Gastrocnemius medialis (tissue), 4 donors: Measurements from ENCODE around the gene FBN2. TPM values are rescaled to one million over a fixed set of nuclear protein-coding genes. Genes with fewer than 3 reads are reported as not detected.
A peak's percentile ranks its signal among the peaks of the same experiment; 100 is the strongest.
"Not testable (repeated sequence)": the region's sequence is repeated elsewhere in the genome, so short reads cannot be mapped to it uniquely, and the experiment has no call there.

Source experiments
- ATAC-seq, 2 donors: fragments of 150-250 bp; one replicate each; pipeline ENCODE4 v1.9.1; 2016
- DNase-seq, 2 donors: peaks; one replicate each; pipeline ENCODE4 v3.0.0-alpha.2; 2019
- H3K27ac ChIP-seq, 4 donors: fragments of 200-600 bp; sonication (generic); 1 replicate in 1 of 4; 2 replicates in 3 of 4; pipeline ENCODE4 v1.5.1; 2016 to 2018; ENCODE audit warnings: mild to moderate bottlenecking in 2 of 4, moderate library complexity in 1 of 4
- H3K27me3 ChIP-seq, 3 donors: fragments of 200-600 bp; sonication (generic) in 2 of 3; 1 replicate in 1 of 3; 2 replicates in 2 of 3; pipeline versions ENCODE4 v1.5.1 to v1.6.0; 2016 to 2019; ENCODE audit warnings: mild to moderate bottlenecking in 1 of 3, moderate library complexity in 1 of 3
- H3K36me3 ChIP-seq, 2 donors: fragments of 200-600 bp; sonication (generic) in 1 of 2; one replicate each; pipeline ENCODE4 v1.5.1; 2017 to 2018
- H3K4me1 ChIP-seq, 2 donors: fragments of 200-600 bp; sonication (generic) in 1 of 2; one replicate each; pipeline ENCODE4 v1.5.1; 2016 to 2017; ENCODE audit warnings: mild to moderate bottlenecking in 2 of 2
- H3K4me3 ChIP-seq, 4 donors: fragments of 200-600 bp; sonication (generic) in 3 of 4; 1 replicate in 1 of 4; 2 replicates in 3 of 4; pipeline ENCODE4 v1.5.1; 2016 to 2019; ENCODE audit warnings: mild to moderate bottlenecking in 2 of 4
- H3K9me3 ChIP-seq, 3 donors: fragments of 200-600 bp; sonication (generic) in 2 of 3; 1 replicate in 1 of 3; 2 replicates in 2 of 3; pipeline ENCODE4 v1.5.1; 2016 to 2019
- POLR2A ChIP-seq, 2 donors: fragments of 450-650 bp; IDR thresholded peaks; one replicate each; pipeline ENCODE4 v1.6.1; 2017; ENCODE audit warnings: antibody characterized with exemption in 2 of 2, mild to moderate bottlenecking in 2 of 2, moderate library complexity in 2 of 2
- in situ Hi-C, 4 donors: fragments of 200-750 bp; cut with MboI; loops; one replicate each; pipeline versions ENCODE4 v1.15.0 to v1.8.0; 2017; ENCODE audit warnings: low sequenced_read_pairs in 4 of 4
- intact Hi-C: fragments of 100-400 bp; cut with DNase I; formaldehyde crosslinking; loops from one replicate; pipeline ENCODE4 v1.15.1; 2023; ENCODE audit warnings: low total_unique reads
- total RNA-seq, 4 donors: library from RNA; depleted of rRNA; stranded (reverse); fragments of >200 nt; gene quantifications; one replicate each; pipeline versions ENCODE4 v1.1.0 to v1.2.3, GENCODE V29; 2016
- TF ChIP-seq, protein P1 (sequence below), 5 experiments: fragments of 450-650 bp in 3 of 5; fragments of 200-600 bp in 2 of 5; sonication (generic) in 2 of 5; IDR thresholded peaks in 4 of 5; conservative IDR thresholded peaks in 1 of 5; 1 replicate in 4 of 5; 2 replicates in 1 of 5; pipeline ENCODE4 v1.5.1; 2016 to 2019; ENCODE audit warnings: antibody characterized with exemption in 5 of 5, mild to moderate bottlenecking in 3 of 5, moderate library complexity in 3 of 5

FBN2 gene
- total RNA-seq, 4 donors from 2014 or later, result 0.07 to 0.20 TPM; not detected in 2

DNA sequence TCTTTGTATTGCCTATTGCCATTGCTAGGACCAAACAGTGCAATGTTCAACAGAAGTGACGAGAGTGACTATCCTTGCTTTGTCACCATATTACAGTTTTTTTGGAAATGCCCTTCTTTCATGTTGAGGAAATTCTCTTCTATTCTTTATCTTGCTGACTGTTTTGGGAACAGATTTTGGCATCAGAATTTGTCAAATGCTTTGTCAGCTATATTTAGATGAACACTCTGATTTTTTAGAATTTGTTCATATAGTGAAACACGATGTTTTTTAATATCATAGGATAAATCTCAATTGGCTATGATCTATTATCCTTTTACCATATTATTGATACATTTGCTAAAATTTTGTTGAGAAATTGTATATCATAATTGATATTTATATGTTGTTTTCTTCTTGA is 31.4 kb downstream of the FBN2 start:
- no peaks in the 10 kb centered on the region for H3K36me3 ChIP-seq
- H3K9me3 ChIP-seq, result no peaks in the 10 kb centered on the region
- intact Hi-C loops (no loop called here), in situ Hi-C loops (loop anchor here in 1 of 4 donors (25.0 kb wide), 1 partner anchor 944 kb away; no protein-coding TSS in a partner anchor)
- ATAC-seq, result no peak
- H3K27ac ChIP-seq, result no peak overlapping the region
- H3K4me3 ChIP-seq, result no peak overlapping the region
- H3K27me3 ChIP-seq, result no peaks in the 10 kb centered on the region
- no peak for DNase-seq
- no peaks in the 10 kb centered on the region for H3K4me1 ChIP-seq
- TF ChIP-seq POLR2A (IDR thresholded peaks at IDR 0.05), result no peak
- TF ChIP-seq, protein P1, sequence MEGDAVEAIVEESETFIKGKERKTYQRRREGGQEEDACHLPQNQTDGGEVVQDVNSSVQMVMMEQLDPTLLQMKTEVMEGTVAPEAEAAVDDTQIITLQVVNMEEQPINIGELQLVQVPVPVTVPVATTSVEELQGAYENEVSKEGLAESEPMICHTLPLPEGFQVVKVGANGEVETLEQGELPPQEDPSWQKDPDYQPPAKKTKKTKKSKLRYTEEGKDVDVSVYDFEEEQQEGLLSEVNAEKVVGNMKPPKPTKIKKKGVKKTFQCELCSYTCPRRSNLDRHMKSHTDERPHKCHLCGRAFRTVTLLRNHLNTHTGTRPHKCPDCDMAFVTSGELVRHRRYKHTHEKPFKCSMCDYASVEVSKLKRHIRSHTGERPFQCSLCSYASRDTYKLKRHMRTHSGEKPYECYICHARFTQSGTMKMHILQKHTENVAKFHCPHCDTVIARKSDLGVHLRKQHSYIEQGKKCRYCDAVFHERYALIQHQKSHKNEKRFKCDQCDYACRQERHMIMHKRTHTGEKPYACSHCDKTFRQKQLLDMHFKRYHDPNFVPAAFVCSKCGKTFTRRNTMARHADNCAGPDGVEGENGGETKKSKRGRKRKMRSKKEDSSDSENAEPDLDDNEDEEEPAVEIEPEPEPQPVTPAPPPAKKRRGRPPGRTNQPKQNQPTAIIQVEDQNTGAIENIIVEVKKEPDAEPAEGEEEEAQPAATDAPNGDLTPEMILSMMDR (IDR thresholded peaks at IDR 0.05 in 4 of 5, conservative IDR thresholded peaks at IDR 0.05 in 1 of 5), result no peak

DNA sequence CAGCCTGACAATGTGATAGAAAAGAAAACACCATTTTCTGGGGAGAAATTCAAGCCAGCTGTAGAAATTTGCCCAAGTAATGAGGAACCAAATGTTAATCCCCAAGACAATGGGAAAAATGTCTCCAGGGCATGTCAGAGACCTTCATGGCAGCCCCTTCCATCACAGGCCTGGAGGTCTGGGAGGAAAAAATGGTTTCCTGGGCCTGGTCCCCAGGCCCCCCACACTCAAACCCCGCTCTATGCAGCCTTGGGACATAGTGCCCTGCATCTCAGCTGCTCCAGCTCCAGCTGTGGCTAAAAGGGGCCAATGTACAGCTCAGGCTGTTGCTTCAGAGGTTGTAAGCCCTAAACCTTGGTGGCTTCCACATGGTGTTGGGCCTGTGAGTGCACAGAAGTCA is 34.3 kb downstream of the FBN2 start:
- H3K4me3 ChIP-seq, H3K27ac ChIP-seq, ATAC-seq, H3K36me3 ChIP-seq, intact Hi-C loops, H3K4me1 ChIP-seq, H3K9me3 ChIP-seq, H3K27me3 ChIP-seq, DNase-seq: not testable (repeated sequence)
- in situ Hi-C loops, result loop anchor here in 1 of 4 donors (25.0 kb wide), 1 partner anchor 941 kb away; no protein-coding TSS in a partner anchor

DNA sequence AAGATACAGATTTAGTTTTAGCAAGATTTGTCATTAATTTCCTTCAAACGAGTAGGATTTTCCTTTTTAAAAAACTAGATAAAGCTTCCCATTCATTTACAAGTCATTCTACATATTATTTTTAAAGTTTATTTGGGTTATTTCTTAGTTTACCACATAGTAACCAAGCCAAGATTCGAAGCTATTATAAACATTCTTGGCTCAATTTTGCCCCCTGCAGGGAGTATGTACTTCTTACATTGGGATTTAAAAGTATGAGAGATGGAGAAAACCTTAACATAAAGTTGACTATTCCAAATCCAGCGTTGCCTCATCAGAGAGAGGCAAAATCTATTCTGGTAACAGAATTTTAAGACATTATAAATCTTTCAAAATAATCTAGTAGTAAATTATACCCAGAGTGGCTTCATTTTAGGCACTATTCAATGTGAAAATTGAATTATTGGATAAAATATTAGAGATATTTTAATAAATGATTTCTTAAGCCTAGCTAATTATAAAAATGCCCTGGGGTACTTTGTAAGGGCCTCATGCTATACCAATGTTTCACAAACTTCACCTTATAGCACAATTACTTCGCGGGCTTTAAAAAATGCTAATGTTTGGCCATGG is 39.1 kb downstream of the FBN2 start:
- no peak for ATAC-seq
- no peaks in the 10 kb centered on the region for H3K4me1 ChIP-seq

DNA sequence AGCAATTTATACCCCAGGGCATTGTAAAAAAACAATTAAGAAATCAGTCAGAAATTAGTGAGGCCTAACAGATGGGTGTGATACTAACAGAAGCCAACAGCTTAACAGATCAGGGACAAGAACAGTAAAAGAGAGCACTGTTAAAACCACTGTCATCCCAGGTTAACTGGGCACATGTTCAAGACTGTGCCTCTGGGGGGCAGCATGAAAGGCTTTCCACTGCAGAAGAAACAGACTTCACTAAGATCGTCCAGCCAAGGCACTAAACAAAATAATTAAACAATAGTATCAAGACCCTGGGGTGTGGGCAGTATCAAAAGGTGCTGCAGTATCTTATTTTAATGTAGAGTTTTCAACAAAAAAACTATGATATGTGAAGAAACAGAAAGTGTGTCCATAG is 43.5 kb downstream of the FBN2 start:
- no peak for TF ChIP-seq POLR2A (IDR thresholded peaks at IDR 0.05)
- TF ChIP-seq, protein P1 (IDR thresholded peaks at IDR 0.05 in 4 of 5, conservative IDR thresholded peaks at IDR 0.05 in 1 of 5), result no peak
- DNase-seq (no peak), ATAC-seq (no peak)
- Histone ChIP-seq H3K4me3 (no peak overlapping the region), H3K27ac (no peak overlapping the region), H3K36me3 (no peaks in the 10 kb centered on the region), H3K4me1 (no peaks in the 10 kb centered on the region), H3K9me3 (no peaks in the 10 kb centered on the region), H3K27me3 (no peaks in the 10 kb centered on the region)
- intact Hi-C loops (no loop called here), in situ Hi-C loops (loop anchor here in 1 of 4 donors (5.0 kb wide), 1 partner anchor 282 kb away; no protein-coding TSS in a partner anchor)

More for the DNA sequence above, 39.1 kb downstream of the FBN2 start:
- Histone ChIP-seq H3K27me3 (no peaks in the 10 kb centered on the region), H3K4me3 (no peak overlapping the region), H3K36me3 (no peaks in the 10 kb centered on the region), H3K9me3 (no peaks in the 10 kb centered on the region), H3K27ac (no peak overlapping the region)
- intact Hi-C loops, result loop anchor here (1.0 kb wide), 1 partner anchor 286 kb away; no protein-coding TSS in a partner anchor
- in situ Hi-C loops, result loop anchor here in 2 of 4 donors (5.0 kb wide), 2 partner anchors 282 to 287 kb away; no protein-coding TSS in a partner anchor
- no peak for TF ChIP-seq POLR2A (IDR thresholded peaks at IDR 0.05)
- TF ChIP-seq, protein P1 (IDR thresholded peaks at IDR 0.05 in 4 of 5, conservative IDR thresholded peaks at IDR 0.05 in 1 of 5), result peak; percentile 15 to 53 (median 43)
- DNase-seq, result no peak

DNA sequence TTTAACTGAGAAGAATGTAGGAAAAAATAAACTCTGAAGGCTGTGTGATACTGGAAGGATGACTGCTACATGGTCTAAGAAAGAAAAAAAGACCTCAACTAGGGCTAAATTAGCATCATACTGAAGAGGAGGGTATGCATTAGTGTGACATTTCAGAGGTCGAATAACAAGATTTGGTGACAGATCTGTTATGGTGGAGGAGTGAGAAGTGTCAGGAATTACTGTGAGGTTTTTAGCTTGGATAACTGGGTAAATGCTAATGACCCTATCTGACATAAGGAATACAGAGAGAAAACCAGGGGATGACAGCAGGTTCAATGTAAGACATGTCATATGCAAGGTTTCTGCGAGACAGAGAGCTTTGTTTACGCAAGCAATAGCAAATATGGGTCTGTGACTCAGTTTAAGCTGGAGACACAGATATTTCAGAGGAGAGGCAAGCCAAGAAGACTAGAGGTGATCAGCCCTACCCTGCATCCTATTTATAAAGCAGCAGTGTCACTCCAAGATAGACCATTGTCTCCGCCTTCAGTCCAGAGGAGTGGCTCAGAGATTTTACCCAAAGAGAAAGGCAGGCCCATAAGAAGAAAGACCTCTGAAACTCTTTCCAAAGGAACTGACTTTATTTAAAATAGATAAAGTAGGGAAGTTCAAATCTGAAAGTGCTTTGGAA is 44.3 kb downstream of the FBN2 start:
- intact Hi-C loops, result no loop called here
- no peaks in the 10 kb centered on the region for H3K9me3 ChIP-seq
- H3K27ac ChIP-seq, result no peak overlapping the region

More for the DNA sequence above, 44.3 kb downstream of the FBN2 start:
- in situ Hi-C loops, result loop anchor here in 1 of 4 donors (5.0 kb wide), 1 partner anchor 281 kb away; no protein-coding TSS in a partner anchor
- ATAC-seq, result no peak
- no peaks in the 10 kb centered on the region for H3K27me3 ChIP-seq
- TF ChIP-seq, protein P1 (IDR thresholded peaks at IDR 0.05 in 4 of 5, conservative IDR thresholded peaks at IDR 0.05 in 1 of 5), result no peak
- no peak for TF ChIP-seq POLR2A (IDR thresholded peaks at IDR 0.05)
- H3K4me1 ChIP-seq, result no peaks in the 10 kb centered on the region
- no peak for DNase-seq
- H3K36me3 ChIP-seq, result no peaks in the 10 kb centered on the region
- no peak overlapping the region for H3K4me3 ChIP-seq
